ENCODE data around the gene SVIL. TPM values are rescaled to one million over a fixed set of nuclear protein-coding genes. Genes with fewer than 3 reads are reported as not detected.

The SVIL gene
- total and polyA plus RNA-seq, 4 experiments from 2014 or later: 1.1 to 31.2 (median 22.0) TPM

- H3K9me3 Mint-ChIP-seq: no peaks in the 10 kb centered on the region
- Histone ChIP-seq H3K27me3 (ENCODE audit: insufficient read depth, low read length) (no peaks in the 10 kb centered on the region), H3K36me3 (ENCODE audit: insufficient read depth, low read length) (no peaks in the 10 kb centered on the region), H3K4me1 (ENCODE audit: insufficient read depth, low read length) (peaks cover 46% of the 10 kb centered on the region), H3K4me3 (ENCODE audit: low read length in 2 of 2) (no peak overlapping the region), H3K9me3 (ENCODE audit: control insufficient read depth in 1 of 2, low read length in 2 of 2) (no peaks in the 10 kb centered on the region), H3K27ac (ENCODE audit: low read depth, low read length) (peak overlapping the region; percentile 28)
- POLR2A ChIA-PET (ENCODE audit: partially characterized antibody): interaction anchor here (0.7 kb wide), 1 partner anchor 60 kb away, joined by 3 read pairs; no protein-coding TSS in a partner anchor
- peaks cover 2 to 6% of the 10 kb centered on the region in 2 donors for H3K36me3 Mint-ChIP-seq
- H3K27me3 Mint-ChIP-seq: no peaks in the 10 kb centered on the region
- peak overlapping the region in 2 of 8 donors; percentile 17 to 20 for H3K4me3 Mint-ChIP-seq
- peaks cover 33 to 68% (median 49%) of the 10 kb centered on the region in 4 donors for H3K4me1 Mint-ChIP-seq
- intact Hi-C loops (cut with micrococcal nuclease): no loop called here
- H3K27ac Mint-ChIP-seq: peak overlapping the region in 3 of 7 donors; percentile 72 to 84 (median 72)
- CTCF ChIA-PET (ENCODE audit: partially characterized antibody): interaction anchor here (2.0 kb wide), 1 partner anchor 24 kb away, joined by 6 read pairs; no protein-coding TSS in a partner anchor
- no peak for DNase-seq
Observed at GRCh38 chr10:29634105-29634504, 666 bp downstream of the SVIL start.

DNA sequence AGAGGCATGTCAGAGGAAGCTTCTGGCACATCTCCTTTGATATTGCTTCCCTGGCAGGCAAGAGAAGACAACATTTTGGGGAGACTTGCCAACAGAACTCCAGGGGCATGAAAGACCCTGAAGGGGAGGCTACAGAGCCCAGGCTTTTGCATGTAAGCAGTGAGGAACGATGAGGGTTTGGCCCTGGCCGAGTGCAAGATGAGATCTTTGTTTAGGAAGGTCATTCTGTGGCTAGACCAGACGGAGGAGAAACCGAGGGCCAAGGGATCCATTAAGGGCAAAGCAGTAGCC is 3.8 kb downstream of the SVIL start:
- Mint-ChIP-seq H3K4me1 (peaks cover 24 to 59% (median 37%) of the 10 kb centered on the region in 4 donors), H3K4me3 (no peak overlapping the region), H3K27me3 (no peaks in the 10 kb centered on the region), H3K9me3 (no peaks in the 10 kb centered on the region), H3K36me3 (peaks cover 0 to 12% of the 10 kb centered on the region in 2 donors), H3K27ac (no peak overlapping the region)
- Histone ChIP-seq H3K4me3 (ENCODE audit: low read length in 2 of 2) (no peak overlapping the region), H3K4me1 (ENCODE audit: insufficient read depth, low read length) (peaks cover 32% of the 10 kb centered on the region), H3K9me3 (ENCODE audit: control insufficient read depth in 1 of 2, low read length in 2 of 2) (no peaks in the 10 kb centered on the region), H3K27ac (ENCODE audit: low read depth, low read length) (no peak overlapping the region), H3K27me3 (ENCODE audit: insufficient read depth, low read length) (no peaks in the 10 kb centered on the region), H3K36me3 (ENCODE audit: insufficient read depth, low read length) (no peaks in the 10 kb centered on the region)
- intact Hi-C loops (cut with micrococcal nuclease): no loop called here
- CTCF ChIA-PET (ENCODE audit: partially characterized antibody): no interaction called here
- POLR2A ChIA-PET (ENCODE audit: partially characterized antibody): interaction anchor here (1.1 kb wide), 1 partner anchor 11 kb away, joined by 4 read pairs; no protein-coding TSS in a partner anchor
- no peak for DNase-seq

GRCh38 chr10:29630205-29631048 is 4.3 kb downstream of the SVIL start:
- CTCF ChIA-PET (ENCODE audit: partially characterized antibody): interaction anchor here (1.1 kb wide), 1 partner anchor 48 kb away, joined by 3 read pairs; no protein-coding TSS in a partner anchor
- intact Hi-C loops (cut with micrococcal nuclease): no loop called here
- POLR2A ChIA-PET (ENCODE audit: partially characterized antibody): no interaction called here

DNA sequence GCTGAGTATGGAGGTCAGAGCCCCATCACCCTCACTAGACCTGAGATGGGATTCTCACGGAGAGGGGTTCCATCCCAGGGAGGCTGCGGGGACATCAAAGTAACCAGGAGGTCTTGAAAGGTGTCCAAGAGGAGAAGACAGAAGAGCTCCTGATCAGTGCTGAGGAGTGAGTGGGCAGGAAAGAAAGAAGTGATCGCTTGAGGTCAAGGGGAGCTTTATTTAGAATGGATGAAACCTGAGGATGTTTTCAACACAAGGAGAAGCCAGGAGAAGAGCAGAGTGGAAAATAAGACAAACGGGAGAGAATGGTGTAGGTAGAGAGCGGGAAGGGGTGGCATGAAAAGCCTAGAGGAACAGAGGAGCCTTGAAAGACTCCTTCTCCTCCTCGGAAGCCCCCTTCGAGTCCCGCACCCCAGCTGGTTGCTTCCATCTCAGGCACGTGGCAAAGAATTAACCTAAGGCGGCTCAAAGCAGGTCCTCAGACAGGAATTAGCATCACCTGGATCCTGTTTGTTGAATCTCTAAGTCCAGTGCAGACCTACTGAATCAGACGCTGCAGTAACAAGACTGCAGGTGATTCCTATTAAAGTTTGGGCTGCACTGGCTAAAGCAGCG is 5.8 kb downstream of the SVIL start:
- CTCF ChIA-PET (ENCODE audit: partially characterized antibody): interaction anchor here (1.4 kb wide), 1 partner anchor 37 kb away, joined by 3 read pairs; no protein-coding TSS in a partner anchor

More at GRCh38 chr10:29630205-29631048, 4.3 kb downstream of the SVIL start:
- Histone ChIP-seq H3K27ac (ENCODE audit: low read depth, low read length) (no peak overlapping the region), H3K9me3 (ENCODE audit: control insufficient read depth in 1 of 2, low read length in 2 of 2) (no peaks in the 10 kb centered on the region), H3K27me3 (ENCODE audit: insufficient read depth, low read length) (no peaks in the 10 kb centered on the region), H3K36me3 (ENCODE audit: insufficient read depth, low read length) (no peaks in the 10 kb centered on the region), H3K4me1 (ENCODE audit: insufficient read depth, low read length) (peaks cover 26% of the 10 kb centered on the region), H3K4me3 (ENCODE audit: low read length in 2 of 2) (no peak overlapping the region)
- H3K27ac Mint-ChIP-seq: peak overlapping the region in 1 of 7 donors; percentile 25
- H3K4me3 Mint-ChIP-seq: no peak overlapping the region
- H3K27me3 Mint-ChIP-seq: no peaks in the 10 kb centered on the region
- no peak for DNase-seq
- no peaks in the 10 kb centered on the region for H3K9me3 Mint-ChIP-seq
- H3K36me3 Mint-ChIP-seq: peaks cover 0 to 12% of the 10 kb centered on the region in 2 donors
- H3K4me1 Mint-ChIP-seq: peaks cover 20 to 54% (median 31%) of the 10 kb centered on the region in 4 donors

DNA sequence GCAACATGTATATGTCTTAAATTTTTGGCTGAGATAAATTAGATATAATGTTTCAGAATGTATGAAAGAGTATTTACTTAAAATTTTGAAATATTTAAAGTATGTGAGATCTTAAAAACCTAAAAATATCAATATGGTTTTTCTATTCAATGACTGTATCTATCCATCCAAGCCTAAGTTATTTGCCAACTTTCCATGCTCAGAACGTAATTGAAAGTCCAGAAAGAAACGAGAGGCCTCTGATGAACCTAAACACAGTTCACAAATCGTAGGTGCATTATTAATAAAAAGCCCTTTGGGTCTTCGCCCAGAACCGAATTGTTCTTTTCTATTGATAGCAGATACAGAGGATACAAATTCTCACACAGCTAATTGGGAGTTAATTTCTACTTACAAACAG is 6.5 kb downstream of the SVIL start:
- no peak overlapping the region for H3K4me3 ChIP-seq (ENCODE audit: low read length in 2 of 2)
- CTCF ChIA-PET (ENCODE audit: partially characterized antibody): interaction anchor here (0.8 to 1.4 kb wide), 2 partner anchors 37 to 236 kb away, joined by 3 read pairs; no protein-coding TSS in a partner anchor
- H3K27me3 ChIP-seq (ENCODE audit: insufficient read depth, low read length): no peaks in the 10 kb centered on the region
- no peak for DNase-seq
- POLR2A ChIA-PET (ENCODE audit: partially characterized antibody): no interaction called here
- peaks cover 12 to 40% (median 16%) of the 10 kb centered on the region in 4 donors for H3K4me1 Mint-ChIP-seq
- intact Hi-C loops (cut with micrococcal nuclease): no loop called here
- no peak overlapping the region for H3K27ac ChIP-seq (ENCODE audit: low read depth, low read length)
- H3K9me3 Mint-ChIP-seq: no peaks in the 10 kb centered on the region
- no peaks in the 10 kb centered on the region for H3K9me3 ChIP-seq (ENCODE audit: control insufficient read depth in 1 of 2, low read length in 2 of 2)
- H3K27ac Mint-ChIP-seq: no peak overlapping the region
- H3K36me3 ChIP-seq (ENCODE audit: insufficient read depth, low read length): no peaks in the 10 kb centered on the region
- no peak overlapping the region for H3K4me3 Mint-ChIP-seq
- no peaks in the 10 kb centered on the region for H3K27me3 Mint-ChIP-seq
- H3K36me3 Mint-ChIP-seq: peaks cover 0 to 12% of the 10 kb centered on the region in 2 donors
- peaks cover 6% of the 10 kb centered on the region for H3K4me1 ChIP-seq (ENCODE audit: insufficient read depth, low read length)

More for the DNA sequence above, 5.8 kb downstream of the SVIL start:
- H3K4me3 Mint-ChIP-seq: no peak overlapping the region
- DNase-seq: no peak
- H3K36me3 Mint-ChIP-seq: peaks cover 0 to 12% of the 10 kb centered on the region in 2 donors
- intact Hi-C loops (cut with micrococcal nuclease): no loop called here
- Histone ChIP-seq H3K36me3 (ENCODE audit: insufficient read depth, low read length) (no peaks in the 10 kb centered on the region), H3K27ac (ENCODE audit: low read depth, low read length) (no peak overlapping the region), H3K27me3 (ENCODE audit: insufficient read depth, low read length) (no peaks in the 10 kb centered on the region), H3K4me1 (ENCODE audit: insufficient read depth, low read length) (peaks cover 13% of the 10 kb centered on the region), H3K9me3 (ENCODE audit: control insufficient read depth in 1 of 2, low read length in 2 of 2) (no peaks in the 10 kb centered on the region), H3K4me3 (ENCODE audit: low read length in 2 of 2) (no peak overlapping the region)
- no peaks in the 10 kb centered on the region for H3K9me3 Mint-ChIP-seq
- H3K27ac Mint-ChIP-seq: peak overlapping the region in 2 of 7 donors; percentile 10 to 17
- POLR2A ChIA-PET (ENCODE audit: partially characterized antibody): no interaction called here
- H3K27me3 Mint-ChIP-seq: no peaks in the 10 kb centered on the region
- H3K4me1 Mint-ChIP-seq: peaks cover 15 to 46% (median 21%) of the 10 kb centered on the region in 4 donors

DNA sequence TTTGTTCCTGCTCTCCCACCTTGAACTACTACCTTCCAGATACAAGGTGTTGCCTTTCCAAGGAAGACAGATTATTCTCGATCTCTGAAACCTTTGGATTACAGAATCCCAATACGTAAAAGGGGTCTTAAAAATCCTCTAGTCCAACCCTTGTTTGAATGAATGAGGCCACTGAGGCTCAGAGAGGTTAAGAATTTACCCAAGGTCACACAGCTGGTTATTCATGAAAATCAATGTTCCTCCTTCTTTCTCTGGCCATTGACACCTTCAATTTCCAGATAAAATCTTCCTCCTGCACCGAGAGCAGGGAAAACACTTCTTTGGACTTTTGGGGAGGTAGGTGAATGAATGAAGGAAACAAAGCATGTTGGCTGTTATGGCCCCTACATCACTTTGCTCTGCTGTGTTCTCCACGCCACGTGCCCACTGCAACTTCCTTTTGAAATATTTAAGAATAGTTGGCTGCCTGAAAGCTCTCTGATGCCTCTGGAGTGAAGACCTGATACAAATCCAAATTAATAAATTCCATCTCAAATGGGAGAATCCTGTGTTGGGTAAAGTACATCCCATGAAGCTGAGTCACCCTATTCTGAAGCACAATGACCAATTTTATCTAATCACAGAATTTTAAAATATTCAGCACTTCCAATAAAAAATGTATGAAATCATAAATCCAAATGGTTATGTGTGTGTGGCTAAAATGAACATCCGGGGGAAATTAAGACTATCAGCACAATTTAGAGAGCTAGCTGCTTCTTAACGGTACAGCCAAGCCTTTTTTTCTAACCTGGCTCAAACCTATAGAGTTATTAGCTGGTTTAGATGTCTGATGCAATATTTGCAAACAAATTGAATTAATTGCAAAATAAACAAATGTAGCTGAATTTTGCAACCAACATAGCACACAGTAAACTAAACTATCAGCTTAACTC is 7.3 kb downstream of the SVIL start:
- Mint-ChIP-seq H3K27me3 (no peaks in the 10 kb centered on the region), H3K9me3 (no peaks in the 10 kb centered on the region), H3K4me3 (no peak overlapping the region), H3K27ac (peak overlapping the region in 1 of 7 donors; percentile 46), H3K4me1 (peaks cover 9 to 38% (median 14%) of the 10 kb centered on the region in 4 donors), H3K36me3 (peaks cover 0 to 16% of the 10 kb centered on the region in 2 donors)
- POLR2A ChIA-PET (ENCODE audit: partially characterized antibody): no interaction called here
- H3K9me3 ChIP-seq (ENCODE audit: control insufficient read depth in 1 of 2, low read length in 2 of 2): no peaks in the 10 kb centered on the region
- intact Hi-C loops (cut with micrococcal nuclease): no loop called here
- no peaks in the 10 kb centered on the region for H3K4me1 ChIP-seq (ENCODE audit: insufficient read depth, low read length)
- no peak overlapping the region for H3K4me3 ChIP-seq (ENCODE audit: low read length in 2 of 2)
- H3K27me3 ChIP-seq (ENCODE audit: insufficient read depth, low read length): no peaks in the 10 kb centered on the region
- H3K27ac ChIP-seq (ENCODE audit: low read depth, low read length): no peak overlapping the region
- no peaks in the 10 kb centered on the region for H3K36me3 ChIP-seq (ENCODE audit: insufficient read depth, low read length)
- CTCF ChIA-PET (ENCODE audit: partially characterized antibody): interaction anchor here (0.8 to 1.4 kb wide), 2 partner anchors 36 to 235 kb away, joined by 3 read pairs; no protein-coding TSS in a partner anchor
- DNase-seq: no peak
